Measurements from ENCODE around the gene MDM1.

Gene MDM1

GRCh38 chr12:68356060-68356695 is 24.0 kb upstream of the MDM1 start:
- no peak for DNase-seq (ENCODE audit: low read depth in 2 of 2)

- DNase-seq (ENCODE audit: low read depth in 2 of 2) = no peak
These were observed 22.9 kb upstream of the MDM1 start for GRCh38 chr12:68354977-68355541.

GRCh38 chr12:68352067-68352466 is 19.9 kb upstream of the MDM1 start:
- no peak for DNase-seq (ENCODE audit: low read depth in 2 of 2)

GRCh38 chr12:68350753-68351152 is 18.6 kb upstream of the MDM1 start:
- no peak for DNase-seq (ENCODE audit: low read depth in 2 of 2)

GRCh38 chr12:68349921-68350606 is 17.9 kb upstream of the MDM1 start:
- DNase-seq (ENCODE audit: low read depth in 2 of 2) = no peak

GRCh38 chr12:68349220-68349621 is 17.1 kb upstream of the MDM1 start:
- no peak for DNase-seq (ENCODE audit: low read depth in 2 of 2)

GRCh38 chr12:68348419-68348818 is 16.3 kb upstream of the MDM1 start:
- DNase-seq (ENCODE audit: low read depth in 2 of 2) = no peak

- DNase-seq (ENCODE audit: low read depth in 2 of 2) = no peak
These were observed 13.6 kb upstream of the MDM1 start for GRCh38 chr12:68345763-68346162.

GRCh38 chr12:68344126-68344525 is 12.0 kb upstream of the MDM1 start:
- no peak for DNase-seq (ENCODE audit: low read depth in 2 of 2)

- no peak for DNase-seq (ENCODE audit: low read depth in 2 of 2)
These were observed 10.8 kb upstream of the MDM1 start for GRCh38 chr12:68342966-68343365.

GRCh38 chr12:68341822-68342221 is 9.7 kb upstream of the MDM1 start:
- DNase-seq (ENCODE audit: low read depth in 2 of 2) = no peak

- DNase-seq (ENCODE audit: low read depth in 2 of 2) = no peak
These were observed 8.5 kb upstream of the MDM1 start for GRCh38 chr12:68340404-68341270.

- DNase-seq (ENCODE audit: low read depth in 2 of 2) = no peak
These were observed 4.7 kb upstream of the MDM1 start for GRCh38 chr12:68336889-68337303.

GRCh38 chr12:68335462-68335861 is 3.3 kb upstream of the MDM1 start:
- no peak for DNase-seq (ENCODE audit: low read depth in 2 of 2)

GRCh38 chr12:68334132-68334531 is 2.0 kb upstream of the MDM1 start:
- DNase-seq (ENCODE audit: low read depth in 2 of 2) = no peak

- DNase-seq (ENCODE audit: low read depth in 2 of 2) = no peak
These were observed 817 bp upstream of the MDM1 start for GRCh38 chr12:68332728-68333630.

- DNase-seq (ENCODE audit: low read depth in 2 of 2) = no peak
These were observed 678 bp downstream of the MDM1 start for GRCh38 chr12:68331500-68331868.

- DNase-seq (ENCODE audit: low read depth in 2 of 2) = no peak
These were observed 4.3 kb downstream of the MDM1 start for GRCh38 chr12:68327896-68328295.

- no peak for DNase-seq (ENCODE audit: low read depth in 2 of 2)
These were observed 5.4 kb downstream of the MDM1 start for GRCh38 chr12:68326716-68327115.

- DNase-seq (ENCODE audit: low read depth in 2 of 2) = no peak
These were observed 6.2 kb downstream of the MDM1 start for GRCh38 chr12:68325966-68326365.

- no peak for DNase-seq (ENCODE audit: low read depth in 2 of 2)
These were observed 7.6 kb downstream of the MDM1 start for GRCh38 chr12:68324531-68324930.
